ENCODE data around the gene CD247.

- TF ChIP-seq CTCF (IDR thresholded peaks at IDR 0.05 in 8 of 11, conservative IDR thresholded peaks at IDR 0.05 in 3 of 11) (no peak), POLR2AphosphoS5 (IDR thresholded peaks at IDR 0.05) (no peak)
These were observed 45.4 kb downstream of the CD247 start for GRCh38 chr1:167472752-167473521.
